OCI-LY1 (cell line): Measurements from ENCODE around the gene B3GNT9.

Experiments used
- H2AFZ ChIP-seq: fragments of 200-600 bp; sonication (generic), shearing (Covaris generic); 2 replicates; pipeline ENCODE4 v1.6.0; 2014; ENCODE audit warnings: antibody characterized with exemption, mild to moderate bottlenecking, low read length
- H3F3A ChIP-seq: fragments of 200-600 bp; sonication (generic), shearing (Covaris generic); 2 replicates; pipeline ENCODE4 v1.6.0; 2014; ENCODE audit warnings: mild to moderate bottlenecking, antibody characterized with exemption, low read length, moderate library complexity; ENCODE audit not compliant: insufficient read depth
- H3K27ac ChIP-seq: fragments of 200-600 bp; sonication (generic); 2 replicates; pipeline ENCODE4 v1.5.1; 2014; ENCODE audit warnings: low read length, mixed run types, mild to moderate bottlenecking, low read depth; ENCODE audit not compliant: poor library complexity, severe bottlenecking
- H3K27me3 ChIP-seq: fragments of 200-600 bp; sonication (generic); 2 replicates; pipeline ENCODE4 v1.6.0; 2014; ENCODE audit warnings: antibody characterized with exemption, mild to moderate bottlenecking, low read length, moderate library complexity; ENCODE audit not compliant: insufficient read depth
- H3K36me3 ChIP-seq: fragments of 200-600 bp; sonication (generic); 2 replicates; pipeline ENCODE4 v1.6.1; 2014; ENCODE audit warnings: mild to moderate bottlenecking, antibody characterized with exemption, low read length, moderate library complexity, mixed read lengths; ENCODE audit not compliant: insufficient read depth
- H3K4me1 ChIP-seq: fragments of 200-600 bp; sonication (generic); 2 replicates; pipeline ENCODE4 v1.5.1; 2014; ENCODE audit warnings: mild to moderate bottlenecking, low read length, moderate library complexity; ENCODE audit not compliant: insufficient read depth, severe bottlenecking
- H3K4me2 ChIP-seq: fragments of 200-600 bp; sonication (generic), shearing (Covaris generic); 2 replicates; pipeline ENCODE4 v1.6.1; 2014; ENCODE audit warnings: low read length
- H3K4me3 ChIP-seq: fragments of 200-600 bp; sonication (generic); 2 replicates; pipeline ENCODE4 v1.5.1; 2014; ENCODE audit warnings: low read length, low read depth, mild to moderate bottlenecking, mixed read lengths; ENCODE audit not compliant: poor library complexity, severe bottlenecking
- H3K79me2 ChIP-seq: fragments of 200-600 bp; shearing (Covaris generic); 2 replicates; pipeline ENCODE4 v1.6.1; 2016; ENCODE audit warnings: mixed run types, low read length, mixed read lengths; ENCODE audit not compliant: insufficient read depth
- H3K9ac ChIP-seq: fragments of 200-600 bp; sonication (generic), shearing (Covaris generic); 2 replicates; pipeline ENCODE4 v1.6.1; 2014; ENCODE audit warnings: mild to moderate bottlenecking, low read length, mixed read lengths
- H3K9me2 ChIP-seq: fragments of 200-600 bp; sonication (generic), shearing (Covaris generic); 2 replicates; pipeline ENCODE4 v1.6.1; 2014; ENCODE audit warnings: low read depth, mild to moderate bottlenecking, low read length, mixed read lengths
- H3K9me3 ChIP-seq: fragments of 200-600 bp; shearing (Covaris generic); 2 replicates; pipeline ENCODE4 v1.6.1; 2014; ENCODE audit warnings: low read length, mixed read lengths
- H4K20me1 ChIP-seq: fragments of 200-600 bp; sonication (generic), shearing (Covaris generic); 2 replicates; pipeline ENCODE4 v1.6.0; 2016; ENCODE audit warnings: mild to moderate bottlenecking, low read length; ENCODE audit not compliant: insufficient read depth
- EZH2 ChIP-seq: fragments of 200-600 bp; sonication (generic), shearing (Covaris generic); IDR thresholded peaks from 2 replicates; pipeline ENCODE4 v1.8.0; 2017; ENCODE audit warnings: borderline replicate concordance, mixed run types, mild to moderate bottlenecking, antibody characterized with exemption, low read length, moderate library complexity, mixed read lengths
- TF ChIP-seq, protein P1 (sequence below): fragments of 200-600 bp; sonication (generic), shearing (Covaris generic); IDR thresholded peaks from 2 replicates; pipeline ENCODE4 v1.5.1; 2017; ENCODE audit warnings: mild to moderate bottlenecking, antibody characterized with exemption, low read length, moderate library complexity, mixed read lengths

B3GNT9 gene

DNA sequence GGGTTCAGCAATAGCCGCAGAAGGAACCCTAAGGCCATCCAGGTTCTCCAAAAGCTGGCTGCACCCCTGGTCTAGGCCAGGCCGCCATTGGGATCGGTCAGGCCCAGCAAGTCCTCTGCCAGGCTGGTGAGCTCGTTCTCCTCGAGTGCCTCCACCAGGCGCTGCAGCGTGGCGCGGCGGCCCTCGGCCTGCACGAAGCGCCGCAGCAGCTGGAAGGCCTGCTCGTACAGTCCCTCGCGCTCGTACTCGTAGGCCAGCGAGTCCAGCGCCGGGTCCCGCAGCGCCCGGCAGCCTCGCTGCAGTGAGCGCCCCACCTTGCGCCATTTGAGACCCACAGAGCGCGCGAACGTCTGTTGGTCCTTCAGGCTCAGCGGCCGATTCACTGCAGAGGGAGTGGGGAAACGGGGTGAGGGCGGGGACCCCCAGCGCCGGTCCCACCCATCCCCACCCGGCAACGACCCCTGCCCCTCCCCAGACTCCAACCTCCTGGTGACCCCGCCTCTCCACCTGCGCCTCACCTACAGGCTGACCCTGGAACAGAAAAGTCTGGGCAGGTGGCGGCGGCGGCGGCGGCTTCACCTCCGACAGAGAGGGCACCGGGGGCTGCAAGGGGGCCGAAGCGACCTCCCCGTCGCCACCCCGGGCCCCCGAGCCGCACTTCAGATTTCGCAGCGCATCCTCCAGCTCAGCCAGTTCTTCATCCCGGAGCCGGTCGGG lies 3.9 kb upstream of the B3GNT9 start:
- Histone ChIP-seq H3K9ac (no peak overlapping the region), H3K79me2 (no peaks in the 10 kb centered on the region), H3K9me2 (no peaks in the 10 kb centered on the region), H3K4me1 (peaks cover 19% of the 10 kb centered on the region), H3K4me3 (no peak overlapping the region), H3K4me2 (no peak overlapping the region; the same call in 1 of the 2 replicates), H3K27ac (no peak overlapping the region), H2AFZ (no peak overlapping the region), H3K27me3 (no peaks in the 10 kb centered on the region), H3K36me3 (no peaks in the 10 kb centered on the region; the same call in 1 of the 2 replicates), H4K20me1 (no peaks in the 10 kb centered on the region), H3K9me3 (no peaks in the 10 kb centered on the region), H3F3A (no peaks in the 10 kb centered on the region)
- TF ChIP-seq, protein P1, sequence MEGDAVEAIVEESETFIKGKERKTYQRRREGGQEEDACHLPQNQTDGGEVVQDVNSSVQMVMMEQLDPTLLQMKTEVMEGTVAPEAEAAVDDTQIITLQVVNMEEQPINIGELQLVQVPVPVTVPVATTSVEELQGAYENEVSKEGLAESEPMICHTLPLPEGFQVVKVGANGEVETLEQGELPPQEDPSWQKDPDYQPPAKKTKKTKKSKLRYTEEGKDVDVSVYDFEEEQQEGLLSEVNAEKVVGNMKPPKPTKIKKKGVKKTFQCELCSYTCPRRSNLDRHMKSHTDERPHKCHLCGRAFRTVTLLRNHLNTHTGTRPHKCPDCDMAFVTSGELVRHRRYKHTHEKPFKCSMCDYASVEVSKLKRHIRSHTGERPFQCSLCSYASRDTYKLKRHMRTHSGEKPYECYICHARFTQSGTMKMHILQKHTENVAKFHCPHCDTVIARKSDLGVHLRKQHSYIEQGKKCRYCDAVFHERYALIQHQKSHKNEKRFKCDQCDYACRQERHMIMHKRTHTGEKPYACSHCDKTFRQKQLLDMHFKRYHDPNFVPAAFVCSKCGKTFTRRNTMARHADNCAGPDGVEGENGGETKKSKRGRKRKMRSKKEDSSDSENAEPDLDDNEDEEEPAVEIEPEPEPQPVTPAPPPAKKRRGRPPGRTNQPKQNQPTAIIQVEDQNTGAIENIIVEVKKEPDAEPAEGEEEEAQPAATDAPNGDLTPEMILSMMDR = no peak
- TF ChIP-seq EZH2 = no peak

DNA sequence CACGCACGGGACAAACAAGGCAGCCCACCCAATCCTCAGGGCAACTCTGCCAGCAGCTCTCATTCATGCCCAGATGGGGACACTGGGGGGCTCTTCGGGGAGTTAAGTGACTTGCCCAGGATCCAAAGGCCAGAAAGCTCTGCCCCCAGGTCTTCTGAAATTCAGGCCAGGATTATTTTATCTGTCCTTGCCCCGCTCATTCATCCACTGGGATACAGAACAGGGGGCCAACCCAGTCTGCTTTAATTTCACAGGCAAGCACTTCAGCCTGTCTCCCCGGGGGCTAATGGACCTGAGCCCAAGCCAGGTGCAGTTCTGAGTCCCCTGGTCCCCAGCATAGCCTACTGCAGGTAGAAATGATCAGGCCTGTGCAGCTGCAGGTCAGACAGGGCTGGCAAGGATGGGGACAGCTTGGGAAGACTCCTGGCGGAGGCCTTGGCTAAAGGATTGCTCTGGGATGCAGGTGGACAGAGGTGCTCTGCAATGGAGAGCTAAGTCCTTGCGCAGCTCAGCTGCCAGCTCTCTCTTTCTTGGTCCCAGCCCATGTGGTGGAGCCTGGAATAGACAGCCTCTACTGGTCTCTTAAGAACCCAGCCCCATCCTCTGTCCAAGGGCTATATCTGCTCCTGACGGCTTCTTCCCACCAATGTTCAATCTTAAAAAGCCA lies 766 bp upstream of the B3GNT9 start:
- Histone ChIP-seq H3K4me2 (no peak overlapping the region), H3K9ac (no peak overlapping the region), H3K27ac (no peak overlapping the region), H3K9me2 (no peaks in the 10 kb centered on the region), H3K9me3 (no peaks in the 10 kb centered on the region), H3K4me1 (peaks cover 7% of the 10 kb centered on the region), H4K20me1 (no peaks in the 10 kb centered on the region), H3K79me2 (no peaks in the 10 kb centered on the region), H3K27me3 (no peaks in the 10 kb centered on the region), H3F3A (no peaks in the 10 kb centered on the region), H3K36me3 (peaks cover 25% of the 10 kb centered on the region), H2AFZ (no peak overlapping the region), H3K4me3 (no peak overlapping the region)
- TF ChIP-seq EZH2 = no peak
- TF ChIP-seq, protein P1 = no peak

DNA sequence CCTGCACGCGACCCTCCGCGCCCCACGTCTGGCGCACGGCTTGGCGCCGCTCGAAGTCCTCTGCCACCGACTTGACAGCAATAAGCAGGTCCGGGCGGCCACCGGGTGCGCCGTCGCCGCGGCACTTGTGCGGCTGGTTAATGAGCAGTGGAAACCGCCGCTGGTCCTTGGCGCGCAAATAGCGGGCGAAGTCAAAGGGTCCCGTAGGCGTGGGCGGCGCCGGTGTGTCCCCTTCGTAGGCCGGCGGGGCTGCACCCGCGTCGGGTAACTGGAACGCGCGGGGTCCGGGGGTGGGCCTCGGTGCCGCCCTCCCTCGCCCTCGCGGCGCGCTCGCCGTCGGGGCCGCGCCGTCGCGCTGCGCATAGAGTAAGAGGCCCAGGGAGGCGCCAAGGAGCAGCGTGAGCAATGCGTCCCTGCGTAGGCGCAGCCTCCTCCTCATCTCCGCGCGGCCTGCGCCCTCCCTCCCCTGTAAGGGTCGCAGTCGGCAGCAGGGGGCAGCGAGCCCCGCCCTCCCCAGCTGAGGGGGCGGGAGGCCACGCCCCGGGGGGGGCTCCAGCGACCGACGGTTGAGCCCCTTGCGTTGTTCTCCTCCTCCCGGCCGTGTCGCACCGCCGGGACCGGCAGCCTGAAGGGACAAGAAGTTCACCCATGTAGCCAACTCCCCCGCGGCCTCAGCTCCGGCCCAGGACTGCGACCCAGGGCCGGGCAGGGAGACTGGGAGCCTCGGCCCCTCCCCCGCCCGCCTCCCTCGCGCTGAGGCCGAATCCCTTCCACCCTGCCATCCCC lies 558 bp downstream of the B3GNT9 start:
- no peaks in the 10 kb centered on the region for H4K20me1 ChIP-seq
- peak overlapping the region; percentile 48 for H3K4me2 ChIP-seq

More for the DNA sequence above, 558 bp downstream of the B3GNT9 start:
- Histone ChIP-seq H3K27me3 (no peaks in the 10 kb centered on the region), H3K27ac (no peak overlapping the region), H3F3A (no peaks in the 10 kb centered on the region), H3K4me3 (peak overlapping the region; percentile 28), H3K4me1 (peaks cover 7% of the 10 kb centered on the region), H3K36me3 (peaks cover 32% of the 10 kb centered on the region), H3K9me3 (no peaks in the 10 kb centered on the region), H3K79me2 (no peaks in the 10 kb centered on the region), H3K9ac (no peak overlapping the region; the same call in 1 of the 2 replicates), H2AFZ (no peak overlapping the region), H3K9me2 (no peaks in the 10 kb centered on the region)
- TF ChIP-seq, protein P1 = no peak
- TF ChIP-seq EZH2 = no peak
